ENCODE measurements around the gene NRCAM. TPM values are rescaled to one million over a fixed set of nuclear protein-coding genes. Genes with fewer than 3 reads are reported as not detected.
A peak's percentile ranks its signal among the peaks of the same experiment; 100 is the strongest.

The NRCAM gene
- total and polyA plus RNA-seq, 5 donors from 2014 or later, result 0.27 TPM; not detected in 4

DNA sequence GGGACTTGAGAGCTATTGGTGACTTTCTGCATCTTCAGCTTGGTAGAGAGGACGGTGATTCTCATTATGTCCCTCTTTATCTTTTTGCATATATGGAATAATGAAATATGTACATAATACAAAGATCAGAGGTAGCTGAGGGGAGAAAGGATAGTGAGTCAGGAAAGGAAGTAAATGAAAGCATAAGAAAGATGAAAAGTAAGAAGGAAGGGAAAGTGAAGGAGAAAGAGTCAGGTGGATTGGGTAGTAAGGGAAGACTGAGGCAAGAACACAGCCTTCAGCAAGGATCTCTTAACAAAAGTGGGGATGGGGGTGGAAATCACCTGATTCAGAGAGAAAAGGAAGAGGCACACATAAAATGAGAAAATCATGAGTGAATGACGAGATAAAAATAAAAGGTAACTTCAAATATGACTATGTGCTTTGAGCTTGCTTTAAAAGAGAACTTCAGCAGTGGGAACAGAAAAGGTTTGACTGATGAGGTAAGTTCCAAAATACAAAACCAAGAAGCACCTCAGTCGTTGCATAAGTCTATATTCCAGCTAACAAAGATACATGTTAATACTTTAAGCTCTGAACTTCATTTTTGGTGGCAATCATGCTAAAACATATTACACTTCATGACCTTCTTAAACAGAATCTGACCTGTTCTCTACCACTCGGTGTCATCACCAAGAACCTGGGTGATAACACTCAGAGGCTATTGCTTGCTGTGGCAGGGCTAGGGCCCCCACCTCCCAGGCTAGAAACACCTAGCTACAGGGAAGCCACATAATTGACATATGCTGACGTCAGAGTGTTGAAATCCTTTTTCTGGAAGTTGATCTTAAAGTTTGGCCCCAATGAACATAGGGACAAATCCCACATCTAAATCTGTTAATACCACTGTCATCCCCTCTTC lies 32.9 kb downstream of the NRCAM start:
- Mint-ChIP-seq H3K9me3 (peaks cover 0 to 2% (median 0%) of the 10 kb centered on the region in 7 donors), H3K4me3 (no peak overlapping the region), H3K27me3 (peaks cover 33% of the 10 kb centered on the region), H3K4me1 (peaks cover 0 to 3% (median 0%) of the 10 kb centered on the region in 4 donors), H3K36me3 (no peaks in the 10 kb centered on the region), H3K27ac (peak overlapping the region in 1 of 3 donors; percentile 11)
- Histone ChIP-seq H3K4me3 (ENCODE audit: low read depth, low read length) (no peak overlapping the region), H3K36me3 (ENCODE audit: control insufficient read depth, insufficient read depth, low read length) (no peaks in the 10 kb centered on the region), H3K9me3 (ENCODE audit: control insufficient read depth in 2 of 2, low read length in 2 of 2) (no peaks in the 10 kb centered on the region), H3K4me1 (ENCODE audit: control insufficient read depth, insufficient read depth, low read length, poor library complexity, severe bottlenecking) (no peaks in the 10 kb centered on the region), H3K27me3 (ENCODE audit: control insufficient read depth, insufficient read depth, low read length) (peaks cover 5% of the 10 kb centered on the region), H3K27ac (ENCODE audit: insufficient read depth, low read length, poor library complexity, severe bottlenecking) (no peak overlapping the region)
- no peak for ATAC-seq (ENCODE audit: low read depth in 2 of 2)
- no peak for DNase-seq

DNA sequence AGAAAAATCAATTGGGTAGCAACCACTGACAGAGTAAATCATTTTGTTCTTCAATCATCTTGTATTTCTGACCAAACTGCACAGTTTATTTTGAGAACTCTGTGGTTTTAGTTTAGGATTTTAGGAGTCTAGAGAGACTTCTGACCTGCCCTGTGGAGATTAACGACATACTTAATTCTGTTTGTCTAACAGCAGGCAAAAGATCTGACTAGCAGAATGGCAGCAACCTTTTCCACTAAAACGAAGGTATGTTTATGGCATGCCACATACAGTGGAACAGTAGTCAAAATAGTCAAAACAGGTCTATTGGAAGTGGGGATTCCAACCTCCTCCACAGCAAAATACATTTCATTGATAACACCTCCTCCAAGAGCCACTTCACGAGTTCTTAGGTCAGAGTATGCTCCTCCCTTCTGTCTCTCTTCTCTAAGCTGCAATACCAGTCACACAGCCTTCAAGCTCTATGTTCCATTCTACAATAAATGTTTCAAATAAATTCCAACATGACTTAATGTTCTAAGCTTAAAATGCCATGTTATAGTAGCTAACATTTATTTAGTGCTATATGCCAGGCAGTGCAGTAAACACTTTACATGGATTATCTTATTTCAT lies 34.4 kb downstream of the NRCAM start:
- Mint-ChIP-seq H3K4me1 (peaks cover 0 to 3% (median 0%) of the 10 kb centered on the region in 4 donors), H3K36me3 (no peaks in the 10 kb centered on the region), H3K9me3 (peaks cover 0 to 2% (median 0%) of the 10 kb centered on the region in 7 donors), H3K4me3 (no peak overlapping the region), H3K27me3 (peaks cover 43% of the 10 kb centered on the region), H3K27ac (no peak overlapping the region)
- Histone ChIP-seq H3K4me1 (ENCODE audit: control insufficient read depth, insufficient read depth, low read length, poor library complexity, severe bottlenecking) (no peaks in the 10 kb centered on the region), H3K27me3 (ENCODE audit: control insufficient read depth, insufficient read depth, low read length) (peaks cover 11% of the 10 kb centered on the region), H3K27ac (ENCODE audit: insufficient read depth, low read length, poor library complexity, severe bottlenecking) (no peak overlapping the region), H3K36me3 (ENCODE audit: control insufficient read depth, insufficient read depth, low read length) (no peaks in the 10 kb centered on the region), H3K9me3 (ENCODE audit: control insufficient read depth in 2 of 2, low read length in 2 of 2) (no peaks in the 10 kb centered on the region), H3K4me3 (ENCODE audit: low read depth, low read length) (no peak overlapping the region)
- DNase-seq (no peak), ATAC-seq (ENCODE audit: low read depth in 2 of 2) (no peak)

DNA sequence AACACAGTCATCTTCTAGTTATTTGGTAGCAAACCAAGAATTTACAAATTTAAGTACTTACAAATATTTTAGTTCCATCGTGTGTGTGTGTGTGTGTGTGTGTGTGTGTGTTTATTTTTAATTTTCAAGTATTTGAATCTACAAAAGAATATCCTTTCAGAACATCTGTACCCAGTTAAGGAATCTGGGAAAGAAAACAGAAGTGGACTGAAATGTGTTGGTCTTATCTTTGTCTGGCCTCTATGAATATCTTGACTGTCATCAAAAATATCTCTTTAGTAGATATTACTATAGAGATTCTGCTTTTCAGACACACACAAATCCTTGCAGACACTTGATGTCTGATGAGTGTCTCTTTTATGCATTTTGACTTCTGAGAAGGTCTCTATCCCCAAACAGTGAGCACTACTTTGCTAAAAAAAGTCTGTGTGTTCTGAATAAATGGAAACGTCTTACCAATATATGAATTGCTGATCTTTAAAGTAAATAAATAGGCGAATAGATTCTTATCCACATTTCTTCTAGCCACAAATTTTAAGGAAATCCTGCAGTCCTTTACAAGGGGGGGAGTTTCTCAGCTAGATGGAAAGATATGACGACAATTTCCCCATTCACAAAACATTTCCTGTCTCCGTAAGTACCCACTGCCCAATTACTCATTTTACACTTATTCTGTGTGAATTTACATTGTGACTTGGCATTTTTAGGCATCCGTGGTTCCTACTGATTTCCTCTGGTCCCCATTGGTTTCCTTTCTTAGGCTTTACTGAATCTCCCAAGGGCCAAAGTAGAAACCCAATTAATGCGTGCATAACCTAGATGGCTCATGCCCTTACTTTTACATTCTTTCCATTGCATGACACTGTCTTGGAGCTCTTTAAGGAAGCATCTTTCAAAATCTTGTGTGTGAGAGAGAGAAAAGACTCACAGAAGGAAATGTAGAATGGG lies 36.0 kb downstream of the NRCAM start:
- no peak for ATAC-seq (ENCODE audit: low read depth in 2 of 2)
- H3K4me1 ChIP-seq (ENCODE audit: control insufficient read depth, insufficient read depth, low read length, poor library complexity, severe bottlenecking), result no peaks in the 10 kb centered on the region
- H3K27me3 ChIP-seq (ENCODE audit: control insufficient read depth, insufficient read depth, low read length), result peaks cover 13% of the 10 kb centered on the region
- peaks cover 0 to 3% (median 1%) of the 10 kb centered on the region in 4 donors for H3K4me1 Mint-ChIP-seq
- no peak for DNase-seq
- no peak overlapping the region for H3K27ac Mint-ChIP-seq
- no peak overlapping the region for H3K4me3 ChIP-seq (ENCODE audit: low read depth, low read length)
- no peak overlapping the region for H3K27ac ChIP-seq (ENCODE audit: insufficient read depth, low read length, poor library complexity, severe bottlenecking)
- no peaks in the 10 kb centered on the region for H3K36me3 ChIP-seq (ENCODE audit: control insufficient read depth, insufficient read depth, low read length)
- peaks cover 0 to 2% (median 0%) of the 10 kb centered on the region in 7 donors for H3K9me3 Mint-ChIP-seq
- H3K9me3 ChIP-seq (ENCODE audit: control insufficient read depth in 2 of 2, low read length in 2 of 2), result no peaks in the 10 kb centered on the region
- no peaks in the 10 kb centered on the region for H3K36me3 Mint-ChIP-seq
- H3K27me3 Mint-ChIP-seq, result peaks cover 53% of the 10 kb centered on the region
- no peak overlapping the region for H3K4me3 Mint-ChIP-seq

DNA sequence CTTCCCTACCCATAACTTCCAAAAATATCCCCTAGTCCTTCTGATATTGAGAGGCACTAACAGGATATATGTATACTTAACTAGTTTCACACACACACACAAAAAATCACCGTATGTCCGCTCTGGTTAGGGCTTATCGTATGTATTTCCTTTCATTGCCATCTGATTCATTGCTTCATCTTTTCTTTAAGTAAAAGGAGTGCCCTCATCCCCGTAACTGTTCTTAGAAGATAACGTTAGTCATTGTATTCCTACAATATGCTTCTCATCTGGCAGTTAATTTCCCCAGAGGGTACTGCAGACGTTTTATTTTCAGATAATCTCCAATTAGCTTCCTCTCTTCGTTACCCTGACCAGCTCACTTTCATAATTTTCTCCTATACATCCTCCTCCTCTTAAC lies 37.3 kb downstream of the NRCAM start:
- no peak overlapping the region for H3K27ac Mint-ChIP-seq
- Histone ChIP-seq H3K9me3 (ENCODE audit: control insufficient read depth in 2 of 2, low read length in 2 of 2) (no peaks in the 10 kb centered on the region), H3K36me3 (ENCODE audit: control insufficient read depth, insufficient read depth, low read length) (no peaks in the 10 kb centered on the region), H3K27ac (ENCODE audit: insufficient read depth, low read length, poor library complexity, severe bottlenecking) (no peak overlapping the region), H3K27me3 (ENCODE audit: control insufficient read depth, insufficient read depth, low read length) (peaks cover 15% of the 10 kb centered on the region), H3K4me3 (ENCODE audit: low read depth, low read length) (no peak overlapping the region), H3K4me1 (ENCODE audit: control insufficient read depth, insufficient read depth, low read length, poor library complexity, severe bottlenecking) (no peaks in the 10 kb centered on the region)
- DNase-seq (no peak), ATAC-seq (ENCODE audit: low read depth in 2 of 2) (no peak)
- H3K9me3 Mint-ChIP-seq, result peaks cover 0 to 3% (median 0%) of the 10 kb centered on the region in 7 donors
- H3K4me1 Mint-ChIP-seq, result peaks cover 0 to 3% (median 1%) of the 10 kb centered on the region in 4 donors
- no peaks in the 10 kb centered on the region for H3K36me3 Mint-ChIP-seq
- peaks cover 51% of the 10 kb centered on the region for H3K27me3 Mint-ChIP-seq
- no peak overlapping the region for H3K4me3 Mint-ChIP-seq

DNA sequence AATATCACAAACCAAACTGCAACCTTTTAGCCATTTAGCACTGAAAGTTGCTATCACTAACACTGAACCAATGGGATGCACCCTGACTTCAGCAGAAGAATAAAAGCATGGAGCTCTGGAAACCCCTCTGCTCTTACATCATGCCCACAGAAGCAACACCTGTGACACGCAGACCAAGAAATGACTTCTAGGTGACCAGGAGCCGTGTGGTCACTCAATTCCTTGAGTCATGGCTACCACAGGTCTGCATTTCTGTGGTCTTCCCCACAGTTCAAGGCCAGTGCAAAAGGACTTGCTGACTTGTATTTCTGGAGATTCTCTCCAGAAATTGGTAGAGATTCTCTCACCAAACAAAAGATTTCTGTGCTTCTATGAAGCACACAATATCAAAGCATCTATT lies 38.3 kb downstream of the NRCAM start:
- no peak for ATAC-seq (ENCODE audit: low read depth in 2 of 2)
- H3K27me3 Mint-ChIP-seq, result peaks cover 44% of the 10 kb centered on the region
- H3K9me3 Mint-ChIP-seq, result peaks cover 0 to 11% (median 0%) of the 10 kb centered on the region in 7 donors
- H3K4me3 Mint-ChIP-seq, result no peak overlapping the region
- no peaks in the 10 kb centered on the region for H3K4me1 ChIP-seq (ENCODE audit: control insufficient read depth, insufficient read depth, low read length, poor library complexity, severe bottlenecking)
- no peaks in the 10 kb centered on the region for H3K9me3 ChIP-seq (ENCODE audit: control insufficient read depth in 2 of 2, low read length in 2 of 2)
- H3K27ac ChIP-seq (ENCODE audit: insufficient read depth, low read length, poor library complexity, severe bottlenecking), result no peak overlapping the region
- H3K27me3 ChIP-seq (ENCODE audit: control insufficient read depth, insufficient read depth, low read length), result peaks cover 15% of the 10 kb centered on the region
- H3K36me3 ChIP-seq (ENCODE audit: control insufficient read depth, insufficient read depth, low read length), result no peaks in the 10 kb centered on the region
- H3K27ac Mint-ChIP-seq, result peak overlapping the region in 1 of 3 donors; percentile 24
- DNase-seq, result no peak
- H3K36me3 Mint-ChIP-seq, result no peaks in the 10 kb centered on the region
- peaks cover 0 to 3% (median 1%) of the 10 kb centered on the region in 4 donors for H3K4me1 Mint-ChIP-seq
- no peak overlapping the region for H3K4me3 ChIP-seq (ENCODE audit: low read depth, low read length)

DNA sequence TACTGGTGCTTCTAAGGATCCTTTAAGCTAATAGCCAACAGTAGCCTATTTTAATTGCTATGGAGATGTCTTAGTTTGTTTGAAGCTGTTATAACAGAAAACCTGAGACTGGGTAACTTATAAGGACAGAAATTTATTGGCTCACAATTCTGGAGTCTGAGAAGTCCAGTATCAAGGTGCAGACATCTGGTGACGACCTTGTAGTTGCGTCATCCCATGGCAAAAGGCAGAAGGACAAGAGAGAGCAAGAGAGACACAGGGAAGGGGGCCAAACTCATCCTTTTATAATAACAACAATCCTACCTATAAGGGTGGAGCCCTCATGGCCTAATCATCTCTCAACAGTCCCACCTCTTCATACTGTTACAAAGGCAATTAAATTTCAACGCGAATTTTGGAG lies 39.1 kb downstream of the NRCAM start:
- ATAC-seq (ENCODE audit: low read depth in 2 of 2) (no peak), DNase-seq (no peak)
- Histone ChIP-seq H3K27ac (ENCODE audit: insufficient read depth, low read length, poor library complexity, severe bottlenecking) (no peak overlapping the region), H3K27me3 (ENCODE audit: control insufficient read depth, insufficient read depth, low read length) (peaks cover 15% of the 10 kb centered on the region), H3K4me1 (ENCODE audit: control insufficient read depth, insufficient read depth, low read length, poor library complexity, severe bottlenecking) (no peaks in the 10 kb centered on the region), H3K9me3 (ENCODE audit: control insufficient read depth in 2 of 2, low read length in 2 of 2) (no peaks in the 10 kb centered on the region), H3K4me3 (ENCODE audit: low read depth, low read length) (no peak overlapping the region), H3K36me3 (ENCODE audit: control insufficient read depth, insufficient read depth, low read length) (no peaks in the 10 kb centered on the region)
- peaks cover 50% of the 10 kb centered on the region for H3K27me3 Mint-ChIP-seq
- peaks cover 0 to 3% (median 1%) of the 10 kb centered on the region in 4 donors for H3K4me1 Mint-ChIP-seq
- peaks cover 0 to 13% (median 0%) of the 10 kb centered on the region in 7 donors for H3K9me3 Mint-ChIP-seq
- no peaks in the 10 kb centered on the region for H3K36me3 Mint-ChIP-seq
- H3K4me3 Mint-ChIP-seq, result no peak overlapping the region
- H3K27ac Mint-ChIP-seq, result no peak overlapping the region

DNA sequence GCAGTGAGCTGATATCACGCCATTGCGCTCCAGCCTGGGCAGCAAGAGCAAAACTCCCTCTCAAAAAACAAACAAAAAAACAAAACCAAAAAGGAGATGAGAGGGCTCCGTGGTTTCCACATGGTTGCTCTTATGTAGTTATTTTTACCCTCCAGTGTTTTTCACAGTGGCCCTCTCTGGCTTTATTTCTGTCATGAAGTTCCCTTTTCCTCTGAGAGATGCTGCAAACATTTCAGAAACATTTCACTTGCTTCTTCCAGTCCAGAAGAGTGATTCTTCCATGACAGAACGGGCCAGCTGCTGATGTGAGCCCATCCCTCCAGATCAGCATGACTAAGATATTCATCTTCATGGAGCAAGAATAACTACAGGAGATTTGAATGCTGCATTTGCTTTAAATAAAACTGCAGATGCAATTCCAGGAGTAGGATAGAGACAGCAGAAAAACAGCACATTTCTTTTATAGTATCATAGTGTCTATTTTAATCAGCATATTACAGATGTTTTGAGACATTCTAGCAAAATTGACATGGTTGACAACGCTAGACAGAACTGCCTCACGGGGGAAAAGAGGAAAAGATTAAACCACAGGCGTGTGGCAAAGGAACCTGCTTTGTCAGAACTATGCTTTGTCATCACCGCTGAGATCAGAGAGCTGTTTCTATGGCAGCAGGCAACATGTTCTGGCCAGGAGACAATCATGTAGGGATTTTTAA lies 40.3 kb downstream of the NRCAM start:
- Mint-ChIP-seq H3K36me3 (no peaks in the 10 kb centered on the region), H3K9me3 (peaks cover 0 to 13% (median 0%) of the 10 kb centered on the region in 7 donors), H3K27ac (no peak overlapping the region), H3K4me1 (peaks cover 0 to 3% (median 1%) of the 10 kb centered on the region in 4 donors), H3K27me3 (peaks cover 48% of the 10 kb centered on the region), H3K4me3 (no peak overlapping the region)
- no peak overlapping the region for H3K27ac ChIP-seq (ENCODE audit: insufficient read depth, low read length, poor library complexity, severe bottlenecking)
- DNase-seq, result peak in 1 of 3 donors; percentile 15
- no peaks in the 10 kb centered on the region for H3K9me3 ChIP-seq (ENCODE audit: control insufficient read depth in 2 of 2, low read length in 2 of 2)
- H3K27me3 ChIP-seq (ENCODE audit: control insufficient read depth, insufficient read depth, low read length), result peaks cover 15% of the 10 kb centered on the region
- no peaks in the 10 kb centered on the region for H3K4me1 ChIP-seq (ENCODE audit: control insufficient read depth, insufficient read depth, low read length, poor library complexity, severe bottlenecking)
- no peaks in the 10 kb centered on the region for H3K36me3 ChIP-seq (ENCODE audit: control insufficient read depth, insufficient read depth, low read length)
- ATAC-seq (ENCODE audit: low read depth in 2 of 2), result no peak
- H3K4me3 ChIP-seq (ENCODE audit: low read depth, low read length), result no peak overlapping the region
